Measurements from ENCODE around the gene COLGALT1.
"Not testable (repeated sequence)": the region's sequence is repeated elsewhere in the genome, so short reads cannot be mapped to it uniquely, and the experiment has no call there.

Gene COLGALT1

GRCh38 chr19:17560205-17560595 lies 4.8 kb downstream of the COLGALT1 start:
- DNase-seq (ENCODE audit: low read depth) = no peak

GRCh38 chr19:17562097-17562496 lies 6.6 kb downstream of the COLGALT1 start:
- no peak for DNase-seq (ENCODE audit: low read depth)

GRCh38 chr19:17562561-17562960 lies 7.1 kb downstream of the COLGALT1 start:
- DNase-seq (ENCODE audit: low read depth) = no peak

- no peak for DNase-seq (ENCODE audit: low read depth)
Measured at GRCh38 chr19:17564781-17565180, 9.3 kb downstream of the COLGALT1 start.

- no peak for DNase-seq (ENCODE audit: low read depth)
Measured at GRCh38 chr19:17565611-17566010, 10.2 kb downstream of the COLGALT1 start.

- DNase-seq (ENCODE audit: low read depth) = no peak
Measured at GRCh38 chr19:17567940-17568339, 12.5 kb downstream of the COLGALT1 start.

GRCh38 chr19:17570291-17570690 lies 14.8 kb downstream of the COLGALT1 start:
- not testable (repeated sequence) for DNase-seq (ENCODE audit: low read depth)

- DNase-seq (ENCODE audit: low read depth) = no peak
Measured at GRCh38 chr19:17570791-17571190, 15.3 kb downstream of the COLGALT1 start.

- no peak for DNase-seq (ENCODE audit: low read depth)
Measured at GRCh38 chr19:17572638-17573037, 17.2 kb downstream of the COLGALT1 start.

- DNase-seq (ENCODE audit: low read depth) = no peak
Measured at GRCh38 chr19:17575871-17576757, 20.7 kb downstream of the COLGALT1 start.

- peak; percentile 56 for DNase-seq (ENCODE audit: low read depth)
Measured at GRCh38 chr19:17576758-17577456, 21.5 kb downstream of the COLGALT1 start.

- no peak for DNase-seq (ENCODE audit: low read depth)
Measured at GRCh38 chr19:17577457-17578097, 22.1 kb downstream of the COLGALT1 start.

GRCh38 chr19:17579661-17580244 lies 24.3 kb downstream of the COLGALT1 start:
- DNase-seq (ENCODE audit: low read depth) = no peak

GRCh38 chr19:17580470-17581144 lies 25.2 kb downstream of the COLGALT1 start:
- DNase-seq (ENCODE audit: low read depth) = no peak

- DNase-seq (ENCODE audit: low read depth) = no peak
Measured at GRCh38 chr19:17581211-17581874, 25.9 kb downstream of the COLGALT1 start.

GRCh38 chr19:17582613-17583012 lies 27.2 kb downstream of the COLGALT1 start:
- no peak for DNase-seq (ENCODE audit: low read depth)

GRCh38 chr19:17584132-17584531 lies 28.7 kb downstream of the COLGALT1 start:
- DNase-seq (ENCODE audit: low read depth) = no peak

GRCh38 chr19:17585395-17585794 lies 29.9 kb downstream of the COLGALT1 start:
- not testable (repeated sequence) for DNase-seq (ENCODE audit: low read depth)

GRCh38 chr19:17590866-17591265 lies 35.4 kb downstream of the COLGALT1 start:
- no peak for DNase-seq (ENCODE audit: low read depth)

GRCh38 chr19:17594296-17594695 lies 38.8 kb downstream of the COLGALT1 start:
- not testable (repeated sequence) for DNase-seq (ENCODE audit: low read depth)

GRCh38 chr19:17598063-17598462 lies 42.6 kb downstream of the COLGALT1 start:
- DNase-seq (ENCODE audit: low read depth) = not testable (repeated sequence)
